GM21825 (cell line): ENCODE data around the gene NEU4.
"Not testable (repeated sequence)": the region's sequence is repeated elsewhere in the genome, so short reads cannot be mapped to it uniquely, and the experiment has no call there.

Experiments used
- ATAC-seq: cut with Tn5 transposase; IDR thresholded peaks from one replicate; pipeline ENCODE4 v1.9.1; 2021; ENCODE audit warnings: mild to moderate bottlenecking, moderate library complexity; ENCODE audit not compliant: unreplicated experiment

NEU4 gene

DNA sequence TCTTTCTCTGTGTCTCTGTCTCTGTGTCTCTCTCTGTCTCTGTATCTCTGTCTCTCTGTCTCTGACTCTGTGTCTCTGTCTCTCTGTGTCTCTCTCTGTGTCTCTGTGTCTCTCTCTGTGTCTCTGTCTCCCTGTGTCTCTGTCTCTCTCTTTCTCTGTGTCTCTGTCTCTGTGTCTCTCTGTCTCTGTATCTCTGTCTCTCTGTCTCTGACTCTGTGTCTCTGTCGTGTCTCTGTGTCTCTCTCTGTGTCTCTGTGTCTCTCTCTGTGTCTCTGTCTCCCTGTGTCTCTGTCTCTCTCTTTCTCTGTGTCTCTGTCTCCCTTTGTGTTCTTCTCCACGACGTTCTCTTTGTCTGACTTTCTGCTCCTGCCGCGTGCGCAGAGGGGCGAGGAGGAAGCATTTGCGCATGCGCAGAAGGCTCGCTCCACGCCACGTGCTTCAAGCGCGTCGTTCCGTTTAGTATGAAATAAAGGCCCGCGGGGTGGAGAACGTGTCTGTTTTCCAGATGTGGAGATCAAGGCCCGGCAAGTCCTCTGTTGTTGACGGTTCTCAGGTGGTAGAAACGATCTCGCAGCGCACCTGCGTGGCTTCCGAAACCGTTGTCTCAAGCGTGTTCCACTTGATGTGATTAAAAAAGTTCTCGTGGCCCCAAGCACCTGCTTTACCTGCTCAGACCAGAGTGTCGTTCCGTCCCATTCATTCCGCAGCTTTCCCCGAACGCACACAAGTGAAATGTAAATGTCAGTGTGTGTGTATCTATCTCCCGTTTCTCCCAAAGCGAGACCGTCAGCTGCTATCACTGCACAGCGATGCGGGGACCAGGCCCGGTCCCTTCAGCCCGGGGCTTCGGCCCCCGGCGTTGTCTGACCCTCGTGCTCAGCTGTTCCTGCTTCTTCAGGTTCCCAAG, 14.8 kb downstream of the NEU4 start:
- not testable (repeated sequence) for ATAC-seq

DNA sequence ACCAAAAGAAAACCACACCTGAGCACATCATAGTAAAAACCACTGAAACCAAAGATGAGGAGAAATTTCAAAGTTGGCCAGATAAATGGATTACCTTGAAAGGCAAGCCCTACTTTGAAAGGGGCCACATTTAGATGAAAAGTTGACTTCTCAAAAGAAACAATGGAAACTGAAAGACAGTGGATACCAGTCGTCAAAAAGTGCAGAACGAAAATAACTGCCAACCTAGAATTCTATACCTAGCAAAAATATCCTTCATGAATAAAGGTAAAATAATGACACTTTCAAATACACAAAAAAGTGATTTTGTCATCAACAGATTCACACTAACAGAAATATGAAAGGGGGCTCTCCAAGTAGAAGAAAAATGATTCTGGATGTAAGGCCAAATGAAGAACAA, 18.4 kb downstream of the NEU4 start:
- ATAC-seq: no peak

DNA sequence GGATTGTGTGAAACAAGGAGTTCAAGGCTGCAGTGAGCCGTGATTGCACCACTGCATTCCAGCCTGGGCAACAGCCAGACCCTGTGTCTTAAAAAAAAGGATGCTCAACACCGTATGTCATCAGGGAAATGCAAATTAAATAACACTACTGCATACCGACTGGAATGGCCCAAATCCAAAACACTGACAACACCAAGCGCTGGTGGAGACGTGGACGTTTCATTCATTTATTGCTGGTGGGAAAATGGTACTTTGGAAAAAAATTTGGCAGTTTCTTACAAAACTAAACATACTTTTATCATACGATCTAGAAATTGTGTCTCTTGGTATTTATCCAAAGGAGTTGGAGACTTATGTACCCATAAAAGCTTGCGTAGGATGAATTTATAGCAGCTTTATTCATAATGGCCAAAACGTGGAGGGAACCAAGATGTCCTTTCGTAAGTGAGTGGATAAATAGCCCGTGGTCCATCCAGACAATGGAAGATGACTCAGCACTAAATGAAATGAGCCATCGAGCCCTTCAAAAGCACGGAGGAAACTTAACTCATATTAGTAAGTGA, 24.2 kb downstream of the NEU4 start:
- no peak for ATAC-seq

DNA sequence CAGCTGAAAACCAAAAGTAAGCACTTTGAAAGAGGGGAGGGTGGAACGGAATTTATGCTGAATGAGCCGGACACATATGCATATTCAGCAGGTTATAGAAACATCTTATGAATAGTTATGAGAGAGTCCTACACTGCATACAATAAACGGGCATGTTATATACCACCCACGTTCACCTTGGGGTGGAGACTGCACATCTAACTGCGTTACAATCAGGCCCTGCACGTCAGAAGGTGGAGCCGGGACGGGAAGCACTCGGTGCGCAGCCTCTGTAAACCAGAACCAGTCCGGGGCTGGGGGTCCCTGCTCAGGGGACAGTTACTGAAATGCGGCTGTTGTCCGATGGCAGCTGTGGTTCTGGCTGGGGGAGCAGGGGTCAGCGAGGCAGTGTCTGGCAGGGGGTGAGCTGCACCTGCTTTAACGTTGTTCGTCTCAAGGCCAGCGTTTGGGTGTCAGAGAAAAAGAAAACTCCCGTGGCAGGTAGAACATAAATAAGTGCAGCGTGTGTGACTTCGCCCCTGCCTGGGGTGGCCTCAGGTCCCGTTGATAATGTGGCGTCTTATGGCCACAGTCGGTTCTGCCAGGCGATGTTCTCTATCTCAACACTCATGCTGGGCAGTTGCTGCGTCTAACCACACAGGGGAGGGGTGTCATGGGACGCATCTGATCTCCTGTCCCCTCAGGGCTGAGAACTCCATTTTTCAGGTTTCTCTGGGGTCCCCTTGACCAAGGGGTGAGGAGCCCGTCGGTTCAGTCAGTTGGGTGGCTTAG, 24.9 kb downstream of the NEU4 start:
- ATAC-seq: not testable (repeated sequence)

DNA sequence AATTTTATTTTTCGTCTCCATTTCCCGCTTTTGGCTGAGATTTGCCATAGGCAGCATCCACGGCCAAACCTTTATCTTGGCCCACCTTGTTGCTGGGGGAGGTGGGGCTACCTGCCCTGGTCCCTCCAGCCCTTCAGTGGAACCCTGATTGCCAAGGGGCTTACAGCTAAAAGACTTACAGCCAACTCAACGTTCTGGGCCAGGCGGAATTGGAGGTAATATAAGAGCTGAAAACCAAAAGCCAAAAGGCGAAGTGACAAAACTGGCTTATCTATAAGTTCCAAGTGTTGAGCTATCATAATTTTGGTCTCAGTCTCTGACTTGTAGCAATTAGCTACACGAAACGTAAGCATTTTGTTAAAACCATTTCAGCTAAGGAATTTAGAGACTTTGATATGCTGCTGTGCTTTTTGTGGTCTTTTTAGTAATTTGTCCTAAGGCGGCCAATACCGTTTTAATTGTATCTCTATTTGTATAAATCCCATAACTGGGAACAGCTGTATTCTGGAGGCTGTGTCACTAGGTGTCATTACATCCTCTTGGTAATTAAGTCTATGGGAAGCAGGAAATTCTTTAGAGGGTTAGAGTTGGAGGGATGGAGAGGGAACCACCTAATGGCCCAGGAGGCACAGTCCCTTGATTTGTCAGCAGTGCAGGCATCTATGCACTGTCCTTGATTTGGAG, 25.7 kb downstream of the NEU4 start:
- ATAC-seq: no peak

DNA sequence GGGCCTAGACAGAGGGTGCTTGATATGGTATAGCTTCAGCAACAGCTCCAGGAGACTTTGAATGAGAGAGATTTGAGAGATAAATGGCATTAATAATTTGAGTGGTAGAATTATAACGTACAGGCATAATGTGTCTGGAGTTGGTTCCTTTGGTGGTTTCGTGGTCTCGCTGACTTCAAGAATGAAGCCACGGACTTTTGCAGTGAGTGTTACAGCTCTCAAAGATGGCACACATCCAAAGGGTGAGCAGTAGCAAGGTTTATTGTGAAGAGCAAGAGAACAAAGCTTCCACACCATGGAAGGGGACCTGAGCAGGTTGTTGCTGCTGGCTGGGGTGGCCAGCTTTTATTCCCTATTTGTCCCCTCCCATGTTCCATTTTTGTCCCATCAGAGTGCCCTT, 26.6 kb downstream of the NEU4 start:
- ATAC-seq: no peak

DNA sequence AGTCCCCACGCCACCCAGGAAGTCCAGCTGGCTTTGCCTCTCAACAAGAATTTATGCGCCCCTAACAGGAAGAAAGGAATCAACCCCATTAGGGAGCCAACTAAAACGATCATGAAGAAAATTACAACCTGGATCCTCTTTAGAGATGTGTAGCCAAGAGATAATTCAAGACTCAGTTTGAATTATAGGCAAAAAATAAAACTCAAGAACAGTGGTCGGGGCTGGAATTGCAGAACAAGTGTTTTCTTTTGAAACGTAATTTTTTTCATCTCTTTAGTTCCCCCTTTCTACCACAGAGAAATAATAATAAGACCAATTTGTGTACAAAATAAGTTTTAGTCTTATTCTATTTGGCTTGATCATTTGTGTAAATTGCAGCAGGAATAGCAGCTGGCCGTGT, 27.3 kb downstream of the NEU4 start:
- no peak for ATAC-seq

DNA sequence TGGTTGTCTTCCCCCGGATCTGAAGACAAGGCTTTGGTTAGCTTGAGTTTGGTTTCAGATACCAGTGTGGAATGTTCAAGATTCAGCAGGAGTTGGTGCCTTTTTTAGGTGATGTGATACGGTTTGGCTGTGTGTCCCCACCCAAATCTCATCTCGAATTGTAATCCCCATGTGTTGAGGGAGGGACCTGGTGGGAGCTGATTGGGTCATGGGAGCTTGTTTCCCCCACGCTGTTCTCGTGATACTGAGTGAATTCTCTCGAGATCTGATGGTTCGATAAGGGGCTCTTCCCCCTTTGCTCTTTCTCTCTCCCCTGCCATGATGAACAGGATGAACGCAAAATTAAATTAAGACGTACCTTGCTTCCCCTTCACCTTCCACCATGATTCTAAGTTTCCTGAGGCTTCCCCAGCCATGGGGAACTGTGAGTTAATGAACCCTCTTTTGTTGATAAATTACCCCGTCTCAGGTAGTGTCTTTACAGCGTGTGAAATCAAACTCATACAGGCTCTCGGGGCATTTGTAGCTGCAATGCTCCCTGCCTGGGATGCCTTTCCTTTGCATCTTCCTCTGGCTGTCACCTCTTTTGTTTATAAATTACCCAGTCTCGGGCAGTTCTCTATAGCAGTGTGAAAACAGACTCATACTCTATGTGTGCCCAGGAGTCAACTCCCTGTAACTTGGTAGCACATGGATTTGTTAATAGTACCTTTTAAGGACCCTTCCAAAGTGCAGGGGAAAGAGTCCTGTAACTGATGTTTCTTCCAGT, 28.4 kb downstream of the NEU4 start:
- ATAC-seq: no peak

DNA sequence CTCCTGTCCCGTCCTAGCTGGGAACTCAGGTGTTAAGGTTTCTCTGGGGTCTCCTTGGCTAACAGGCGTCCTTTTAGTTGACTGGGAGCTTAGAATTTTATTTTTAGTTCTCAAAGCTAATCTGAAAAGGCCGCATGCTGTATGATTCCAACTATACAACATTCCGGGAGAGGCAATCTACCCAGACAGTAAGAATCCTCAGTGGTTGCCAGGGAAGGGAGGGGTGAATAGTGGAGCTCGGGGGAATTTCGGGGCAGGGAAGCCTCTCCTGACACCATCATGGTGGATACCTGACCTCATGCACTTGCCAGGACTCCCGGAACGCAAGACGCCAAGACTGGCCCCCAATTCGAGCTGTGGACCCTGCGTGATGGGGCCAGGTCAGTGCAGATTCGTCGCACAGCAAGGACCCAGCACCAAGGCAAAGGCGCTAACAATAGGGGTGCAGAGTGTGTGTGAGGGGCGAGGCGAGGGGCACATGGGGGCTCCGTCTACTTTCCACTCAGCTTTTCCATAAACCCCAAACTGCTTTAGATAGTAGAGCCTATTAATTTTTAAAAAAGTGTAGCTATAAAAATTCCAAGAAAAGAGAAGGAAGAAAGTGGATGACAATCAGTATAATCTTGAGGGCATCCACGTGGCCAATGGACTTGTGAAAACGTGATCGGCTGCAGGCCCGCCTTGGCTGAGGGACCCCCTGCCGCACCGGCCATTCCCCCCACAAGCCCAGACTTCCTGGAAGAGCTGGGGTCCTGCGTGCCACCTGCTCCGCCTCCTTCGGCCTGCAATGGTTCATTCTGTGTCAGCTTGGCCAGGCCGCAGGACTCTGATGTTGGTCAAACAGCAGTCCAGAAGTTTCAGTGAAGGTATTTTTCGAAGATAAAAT, 32.4 kb downstream of the NEU4 start:
- ATAC-seq: no peak

DNA sequence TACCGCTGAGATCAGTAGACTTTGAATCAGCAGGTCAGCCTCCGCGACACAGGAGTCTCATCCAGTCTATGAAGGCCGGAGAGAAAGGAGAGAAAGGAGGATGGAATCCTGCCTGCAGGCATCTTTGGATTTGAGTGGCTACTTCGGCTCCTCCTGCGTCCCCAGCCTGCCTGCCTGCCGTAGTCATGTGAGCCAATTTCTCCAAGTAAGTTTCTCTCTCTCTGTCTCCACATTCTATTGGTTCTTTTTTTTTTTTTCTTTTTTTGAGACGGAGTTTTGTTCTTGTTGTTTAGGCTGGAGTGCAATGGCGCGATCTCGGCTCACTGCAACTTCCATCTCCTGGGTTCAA, 33.0 kb downstream of the NEU4 start:
- ATAC-seq: no peak

DNA sequence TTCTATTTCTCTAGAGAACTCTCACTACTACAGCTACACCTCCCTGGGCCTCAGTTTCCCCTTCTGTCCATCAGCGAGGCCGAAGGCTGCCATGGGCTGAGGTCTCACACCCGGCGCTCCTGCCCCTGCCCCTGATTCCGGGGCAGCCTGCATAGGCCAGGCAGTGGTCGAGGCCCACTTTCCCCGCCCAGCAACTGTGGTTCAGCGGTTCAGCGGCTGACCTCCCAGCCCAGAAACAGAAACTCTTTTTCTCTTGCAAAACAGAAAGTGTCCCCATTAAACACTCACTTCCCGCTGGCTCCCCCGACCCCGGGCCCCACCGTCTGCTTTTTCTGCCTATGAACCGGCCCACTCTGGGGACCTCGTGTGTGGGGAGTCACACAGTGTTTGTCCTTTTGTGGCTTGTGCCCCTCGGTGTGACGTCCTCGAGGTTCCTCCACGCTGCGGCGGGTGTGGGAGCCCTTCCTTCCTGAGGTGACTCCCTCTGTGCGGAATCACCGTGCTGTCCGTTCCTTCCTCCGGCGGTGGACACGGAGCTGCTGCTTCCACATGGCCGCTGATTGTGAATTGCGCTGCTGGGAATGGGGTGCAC, 33.7 kb downstream of the NEU4 start:
- ATAC-seq: no peak

DNA sequence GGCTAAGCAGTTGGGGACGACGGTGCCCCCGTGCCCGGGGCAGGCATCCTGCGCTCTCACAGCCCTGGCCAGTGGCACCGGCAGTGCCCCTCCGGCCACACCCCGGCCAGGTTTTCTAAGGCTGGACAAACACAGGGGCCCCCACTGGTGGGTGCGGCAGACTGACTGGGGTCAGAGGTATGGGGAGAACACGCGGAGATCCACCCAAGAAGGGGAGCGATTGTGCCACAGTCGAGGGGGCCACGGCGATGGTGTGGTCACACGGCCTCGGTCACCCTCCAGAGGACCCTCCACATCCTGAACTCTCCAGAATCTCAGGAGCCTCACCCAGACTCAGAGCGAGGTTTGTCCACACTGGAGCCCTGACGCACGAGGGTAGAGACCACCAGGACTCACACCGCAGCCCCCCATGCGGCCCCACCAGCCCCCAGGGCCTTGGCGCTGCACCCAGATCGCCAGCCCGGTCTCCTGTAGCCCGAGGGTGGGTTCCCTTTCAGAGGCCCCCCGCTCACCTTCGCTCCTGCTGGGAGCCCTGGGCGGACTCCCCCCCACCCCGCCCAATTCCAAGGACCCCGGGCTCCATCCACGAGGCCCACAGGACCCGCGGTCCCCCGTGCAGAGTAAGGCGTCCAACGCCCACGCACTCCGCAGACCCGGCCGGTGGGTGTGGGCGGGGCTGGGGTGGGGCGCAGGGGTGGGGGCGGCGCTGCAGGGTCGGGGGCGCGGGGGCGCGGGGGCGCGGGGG, 34.5 kb downstream of the NEU4 start:
- ATAC-seq: peak; percentile 8

DNA sequence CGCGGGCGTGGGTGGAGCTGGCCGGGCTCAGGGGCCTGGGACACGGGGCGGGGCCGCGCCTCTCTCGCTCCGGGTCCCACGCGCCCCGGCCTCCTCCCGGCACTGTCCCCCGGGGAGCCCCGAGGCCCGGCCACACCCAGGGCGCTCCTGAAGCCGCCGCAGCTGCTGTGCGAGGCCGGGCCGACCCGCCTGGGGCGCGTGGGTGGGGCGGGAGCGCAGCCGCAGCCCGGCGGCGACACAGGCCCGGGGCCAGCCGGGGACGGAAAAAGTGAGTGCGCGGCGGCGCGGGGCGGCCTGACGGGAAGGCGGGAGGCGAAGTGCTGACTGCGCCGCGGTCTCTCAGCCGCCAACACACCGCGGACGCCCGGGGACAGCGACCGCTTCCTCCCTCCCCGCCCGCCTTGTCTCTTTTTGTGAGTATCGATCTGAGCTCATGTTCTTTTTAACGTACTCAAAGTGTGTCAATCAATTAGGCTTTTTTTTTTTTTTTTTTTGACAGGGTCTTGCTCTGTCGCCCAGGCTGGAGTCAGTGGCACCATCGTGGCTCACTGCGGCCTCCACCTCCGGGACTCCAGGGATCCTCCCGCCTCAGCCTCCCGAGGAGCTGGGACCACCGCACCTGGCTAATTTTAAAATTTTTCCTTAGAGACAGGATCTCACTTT, 35.2 kb downstream of the NEU4 start:
- ATAC-seq: peak; percentile 62

DNA sequence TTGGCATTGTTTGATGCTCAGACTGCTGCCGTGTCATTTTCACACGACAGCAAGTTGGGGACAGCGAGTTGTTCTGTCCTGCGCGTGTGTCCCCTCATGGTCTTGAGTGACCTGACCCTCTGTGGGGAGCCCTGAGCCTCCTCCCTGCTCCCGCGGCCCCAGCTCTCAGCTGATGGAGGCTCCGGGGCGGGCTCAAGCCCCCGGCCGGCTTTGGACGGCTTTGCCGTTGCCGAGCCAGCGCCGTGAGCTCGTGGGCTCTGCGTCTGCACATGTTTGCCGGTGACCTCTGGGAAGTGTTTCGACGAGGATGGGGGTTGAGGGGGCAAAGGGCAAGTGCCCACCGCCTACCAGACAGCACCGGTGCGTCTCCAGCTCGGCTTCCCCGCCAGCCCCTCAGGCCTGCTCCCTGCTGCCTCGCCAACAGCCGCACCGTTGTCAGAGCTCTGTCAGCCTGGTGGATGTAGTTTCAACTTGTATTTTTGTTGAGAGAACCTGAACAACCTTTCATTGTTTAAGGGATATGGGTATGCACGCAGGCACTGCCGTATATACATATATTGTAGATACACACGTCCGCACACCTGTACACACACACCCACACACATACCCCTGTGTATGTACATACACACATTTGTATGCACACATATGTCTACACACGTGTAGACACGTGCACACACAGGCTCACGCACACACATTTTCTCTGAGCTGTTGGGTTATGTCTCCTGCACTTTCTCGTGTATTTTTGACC, 36.0 kb downstream of the NEU4 start:
- no peak for ATAC-seq

DNA sequence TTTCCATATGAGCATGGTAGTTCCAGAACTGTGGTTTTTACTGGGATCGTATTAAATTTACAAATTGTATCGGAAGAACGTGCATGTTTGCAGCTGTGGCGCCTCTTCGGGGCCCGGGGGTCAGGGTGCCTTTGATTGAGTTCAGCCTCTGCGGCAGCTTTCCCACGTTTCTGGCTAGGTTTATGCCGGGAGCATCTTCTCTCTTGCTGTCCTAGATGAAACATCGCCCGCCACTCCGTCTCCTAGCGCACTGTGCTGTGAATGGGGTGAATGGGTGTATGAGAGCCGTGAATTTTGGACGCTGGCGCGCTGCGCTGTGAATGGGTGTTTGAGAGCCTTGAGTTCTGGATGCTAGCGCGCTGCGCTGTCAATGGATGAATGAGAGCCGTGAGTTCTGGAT, 37.4 kb downstream of the NEU4 start:
- no peak for ATAC-seq

DNA sequence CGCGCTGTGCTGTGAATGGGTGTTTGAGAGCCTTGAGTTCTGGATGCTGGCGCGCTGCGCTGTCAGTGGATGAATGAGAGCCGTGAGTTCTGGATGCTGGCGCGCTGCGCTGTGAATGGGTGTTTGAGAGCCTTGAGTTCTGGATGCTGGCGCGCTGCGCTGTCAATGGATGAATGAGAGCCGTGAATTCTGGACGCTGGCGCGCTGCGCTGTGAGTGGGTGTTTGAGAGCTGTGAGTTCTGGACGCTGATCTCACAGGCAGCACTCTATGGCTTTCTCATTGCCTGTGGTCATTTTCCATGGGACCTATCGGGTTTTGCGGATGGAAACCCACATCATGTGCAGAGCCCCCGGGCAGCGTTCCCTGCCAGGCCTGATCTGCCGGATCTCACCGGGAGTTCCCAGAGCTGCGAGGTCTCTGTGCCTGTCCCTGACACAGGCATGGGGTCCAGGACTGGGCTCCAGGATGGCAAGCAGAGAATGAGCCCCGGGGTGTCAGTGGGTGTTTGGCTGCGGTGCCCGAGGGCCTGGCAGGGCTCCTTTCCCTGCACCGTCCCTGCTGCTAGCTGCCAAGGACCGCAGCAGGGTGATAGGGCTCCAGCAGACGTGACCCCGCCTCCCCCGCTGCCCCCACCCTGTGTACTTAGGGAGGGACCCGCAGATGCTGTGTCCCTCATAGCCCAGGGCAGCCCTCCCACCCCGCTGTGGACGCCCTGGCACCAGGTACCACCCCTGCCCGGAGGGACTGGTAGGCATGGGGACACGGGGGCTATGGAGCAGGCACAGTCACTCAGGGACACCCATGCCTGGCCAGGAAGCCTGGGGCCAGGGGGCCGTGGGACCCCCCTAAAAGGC, 40.0 kb downstream of the NEU4 start:
- ATAC-seq: no peak
